ENCODE measurements around the gene MRPL57. TPM values are rescaled to one million over a fixed set of nuclear protein-coding genes. Genes with fewer than 3 reads are reported as not detected.
A peak's percentile ranks its signal among the peaks of the same experiment; 100 is the strongest.

MRPL57 gene
- total RNA-seq, 1 experiment from 2014 or later: 29.4 TPM

DNA sequence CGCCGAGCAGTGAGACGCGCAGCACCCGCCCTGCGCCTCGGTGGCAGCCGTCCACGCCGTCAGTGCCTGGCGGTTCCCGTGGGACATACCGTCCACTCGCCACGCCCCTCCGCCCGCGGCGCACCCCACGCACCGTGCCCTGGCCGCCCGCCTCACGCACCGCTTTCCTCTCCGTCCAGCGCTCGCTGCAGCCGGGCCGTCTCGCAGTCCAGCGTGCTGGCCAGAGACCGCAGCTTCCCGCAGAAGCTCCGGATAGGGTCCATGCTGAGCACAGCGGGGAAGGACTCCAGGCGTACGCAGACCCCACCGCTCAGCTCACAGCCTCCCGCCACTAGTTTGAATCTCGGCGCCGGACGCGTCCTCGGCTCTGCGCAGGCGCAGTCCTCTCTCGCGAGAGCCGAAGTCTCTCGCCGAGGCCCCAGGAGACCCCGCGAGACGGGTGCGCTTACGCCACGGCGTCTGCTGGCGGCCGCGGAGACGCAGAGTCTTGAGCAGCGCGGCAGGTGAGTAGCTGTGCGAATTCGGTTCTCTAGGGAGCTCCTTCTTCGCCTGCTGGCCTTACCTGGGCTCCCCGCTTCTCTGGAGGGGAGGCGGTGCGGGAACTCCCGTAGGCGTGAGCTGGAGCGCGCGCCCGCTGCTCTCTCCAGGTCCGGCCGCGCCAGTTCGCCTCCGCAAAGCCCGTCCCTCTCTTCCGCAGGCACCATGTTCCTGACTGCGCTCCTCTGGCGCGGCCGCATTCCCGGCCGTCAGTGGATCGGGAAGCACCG, at the start of gene MRPL57, which contains the start of gene SKA3 (continued):
- TF ChIP-seq, protein P1, sequence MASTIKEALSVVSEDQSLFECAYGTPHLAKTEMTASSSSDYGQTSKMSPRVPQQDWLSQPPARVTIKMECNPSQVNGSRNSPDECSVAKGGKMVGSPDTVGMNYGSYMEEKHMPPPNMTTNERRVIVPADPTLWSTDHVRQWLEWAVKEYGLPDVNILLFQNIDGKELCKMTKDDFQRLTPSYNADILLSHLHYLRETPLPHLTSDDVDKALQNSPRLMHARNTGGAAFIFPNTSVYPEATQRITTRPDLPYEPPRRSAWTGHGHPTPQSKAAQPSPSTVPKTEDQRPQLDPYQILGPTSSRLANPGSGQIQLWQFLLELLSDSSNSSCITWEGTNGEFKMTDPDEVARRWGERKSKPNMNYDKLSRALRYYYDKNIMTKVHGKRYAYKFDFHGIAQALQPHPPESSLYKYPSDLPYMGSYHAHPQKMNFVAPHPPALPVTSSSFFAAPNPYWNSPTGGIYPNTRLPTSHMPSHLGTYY (CRISPR knock-in tag; IDR thresholded peaks at IDR 0.05): peak; percentile 54; the same call in 1 of the 2 replicates
- TF ChIP-seq, protein P2, sequence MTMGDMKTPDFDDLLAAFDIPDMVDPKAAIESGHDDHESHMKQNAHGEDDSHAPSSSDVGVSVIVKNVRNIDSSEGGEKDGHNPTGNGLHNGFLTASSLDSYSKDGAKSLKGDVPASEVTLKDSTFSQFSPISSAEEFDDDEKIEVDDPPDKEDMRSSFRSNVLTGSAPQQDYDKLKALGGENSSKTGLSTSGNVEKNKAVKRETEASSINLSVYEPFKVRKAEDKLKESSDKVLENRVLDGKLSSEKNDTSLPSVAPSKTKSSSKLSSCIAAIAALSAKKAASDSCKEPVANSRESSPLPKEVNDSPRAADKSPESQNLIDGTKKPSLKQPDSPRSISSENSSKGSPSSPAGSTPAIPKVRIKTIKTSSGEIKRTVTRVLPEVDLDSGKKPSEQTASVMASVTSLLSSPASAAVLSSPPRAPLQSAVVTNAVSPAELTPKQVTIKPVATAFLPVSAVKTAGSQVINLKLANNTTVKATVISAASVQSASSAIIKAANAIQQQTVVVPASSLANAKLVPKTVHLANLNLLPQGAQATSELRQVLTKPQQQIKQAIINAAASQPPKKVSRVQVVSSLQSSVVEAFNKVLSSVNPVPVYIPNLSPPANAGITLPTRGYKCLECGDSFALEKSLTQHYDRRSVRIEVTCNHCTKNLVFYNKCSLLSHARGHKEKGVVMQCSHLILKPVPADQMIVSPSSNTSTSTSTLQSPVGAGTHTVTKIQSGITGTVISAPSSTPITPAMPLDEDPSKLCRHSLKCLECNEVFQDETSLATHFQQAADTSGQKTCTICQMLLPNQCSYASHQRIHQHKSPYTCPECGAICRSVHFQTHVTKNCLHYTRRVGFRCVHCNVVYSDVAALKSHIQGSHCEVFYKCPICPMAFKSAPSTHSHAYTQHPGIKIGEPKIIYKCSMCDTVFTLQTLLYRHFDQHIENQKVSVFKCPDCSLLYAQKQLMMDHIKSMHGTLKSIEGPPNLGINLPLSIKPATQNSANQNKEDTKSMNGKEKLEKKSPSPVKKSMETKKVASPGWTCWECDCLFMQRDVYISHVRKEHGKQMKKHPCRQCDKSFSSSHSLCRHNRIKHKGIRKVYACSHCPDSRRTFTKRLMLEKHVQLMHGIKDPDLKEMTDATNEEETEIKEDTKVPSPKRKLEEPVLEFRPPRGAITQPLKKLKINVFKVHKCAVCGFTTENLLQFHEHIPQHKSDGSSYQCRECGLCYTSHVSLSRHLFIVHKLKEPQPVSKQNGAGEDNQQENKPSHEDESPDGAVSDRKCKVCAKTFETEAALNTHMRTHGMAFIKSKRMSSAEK (CRISPR knock-in tag; IDR thresholded peaks at IDR 0.05; ENCODE audit: borderline replicate concordance): no peak
- TF ChIP-seq, protein P3, sequence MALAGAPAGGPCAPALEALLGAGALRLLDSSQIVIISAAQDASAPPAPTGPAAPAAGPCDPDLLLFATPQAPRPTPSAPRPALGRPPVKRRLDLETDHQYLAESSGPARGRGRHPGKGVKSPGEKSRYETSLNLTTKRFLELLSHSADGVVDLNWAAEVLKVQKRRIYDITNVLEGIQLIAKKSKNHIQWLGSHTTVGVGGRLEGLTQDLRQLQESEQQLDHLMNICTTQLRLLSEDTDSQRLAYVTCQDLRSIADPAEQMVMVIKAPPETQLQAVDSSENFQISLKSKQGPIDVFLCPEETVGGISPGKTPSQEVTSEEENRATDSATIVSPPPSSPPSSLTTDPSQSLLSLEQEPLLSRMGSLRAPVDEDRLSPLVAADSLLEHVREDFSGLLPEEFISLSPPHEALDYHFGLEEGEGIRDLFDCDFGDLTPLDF (CRISPR knock-in tag; IDR thresholded peaks at IDR 0.05): no peak
- TF ChIP-seq ZNF317 (CRISPR knock-in tag; IDR thresholded peaks at IDR 0.05; ENCODE audit: borderline replicate concordance, low read depth) (peak; percentile 52), TEAD4 (CRISPR knock-in tag; IDR thresholded peaks at IDR 0.05) (no peak; the same call in none of the 2 replicates), NFYB (CRISPR knock-in tag; conservative IDR thresholded peaks at IDR 0.05; ENCODE audit: low read depth) (no peak), ZNF671 (CRISPR knock-in tag; IDR thresholded peaks at IDR 0.05) (no peak), RORB (CRISPR knock-in tag; IDR thresholded peaks at IDR 0.05) (no peak), ELF4 (CRISPR knock-in tag; IDR thresholded peaks at IDR 0.05; ENCODE audit: low read depth) (no peak), ETV6 (CRISPR knock-in tag; IDR thresholded peaks at IDR 0.05) (peak; percentile 86; the same call in 1 of the 2 replicates), NR3C1 (CRISPR knock-in tag; conservative IDR thresholded peaks at IDR 0.05; ENCODE audit: low read depth) (peak; percentile 85; the same call in 1 of the 2 replicates), SOX15 (CRISPR knock-in tag; IDR thresholded peaks at IDR 0.05) (no peak), ZBTB21 (CRISPR knock-in tag; IDR thresholded peaks at IDR 0.05; ENCODE audit: borderline replicate concordance) (peak; percentile 84), ZNF263 (CRISPR knock-in tag; IDR thresholded peaks at IDR 0.05; ENCODE audit: low read depth) (peak; percentile 39; the same call in 1 of the 2 replicates), CBFB (CRISPR knock-in tag; IDR thresholded peaks at IDR 0.05; ENCODE audit: low read depth) (peak; percentile 91; the same call in 1 of the 2 replicates)
- TF ChIP-seq, protein P4, sequence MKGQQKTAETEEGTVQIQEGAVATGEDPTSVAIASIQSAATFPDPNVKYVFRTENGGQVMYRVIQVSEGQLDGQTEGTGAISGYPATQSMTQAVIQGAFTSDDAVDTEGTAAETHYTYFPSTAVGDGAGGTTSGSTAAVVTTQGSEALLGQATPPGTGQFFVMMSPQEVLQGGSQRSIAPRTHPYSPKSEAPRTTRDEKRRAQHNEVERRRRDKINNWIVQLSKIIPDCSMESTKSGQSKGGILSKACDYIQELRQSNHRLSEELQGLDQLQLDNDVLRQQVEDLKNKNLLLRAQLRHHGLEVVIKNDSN (CRISPR knock-in tag; IDR thresholded peaks at IDR 0.05): peak; percentile 18; the same call in 1 of the 2 replicates
- TF ChIP-seq, protein P5, sequence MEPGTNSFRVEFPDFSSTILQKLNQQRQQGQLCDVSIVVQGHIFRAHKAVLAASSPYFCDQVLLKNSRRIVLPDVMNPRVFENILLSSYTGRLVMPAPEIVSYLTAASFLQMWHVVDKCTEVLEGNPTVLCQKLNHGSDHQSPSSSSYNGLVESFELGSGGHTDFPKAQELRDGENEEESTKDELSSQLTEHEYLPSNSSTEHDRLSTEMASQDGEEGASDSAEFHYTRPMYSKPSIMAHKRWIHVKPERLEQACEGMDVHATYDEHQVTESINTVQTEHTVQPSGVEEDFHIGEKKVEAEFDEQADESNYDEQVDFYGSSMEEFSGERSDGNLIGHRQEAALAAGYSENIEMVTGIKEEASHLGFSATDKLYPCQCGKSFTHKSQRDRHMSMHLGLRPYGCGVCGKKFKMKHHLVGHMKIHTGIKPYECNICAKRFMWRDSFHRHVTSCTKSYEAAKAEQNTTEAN (CRISPR knock-in tag; IDR thresholded peaks at IDR 0.05): peak; percentile 58; the same call in 1 of the 2 replicates
- TF ChIP-seq, protein P6, sequence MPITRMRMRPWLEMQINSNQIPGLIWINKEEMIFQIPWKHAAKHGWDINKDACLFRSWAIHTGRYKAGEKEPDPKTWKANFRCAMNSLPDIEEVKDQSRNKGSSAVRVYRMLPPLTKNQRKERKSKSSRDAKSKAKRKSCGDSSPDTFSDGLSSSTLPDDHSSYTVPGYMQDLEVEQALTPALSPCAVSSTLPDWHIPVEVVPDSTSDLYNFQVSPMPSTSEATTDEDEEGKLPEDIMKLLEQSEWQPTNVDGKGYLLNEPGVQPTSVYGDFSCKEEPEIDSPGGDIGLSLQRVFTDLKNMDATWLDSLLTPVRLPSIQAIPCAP (CRISPR knock-in tag; IDR thresholded peaks at IDR 0.05): peak; percentile 70; the same call in 1 of the 2 replicates
- TF ChIP-seq, protein P7, sequence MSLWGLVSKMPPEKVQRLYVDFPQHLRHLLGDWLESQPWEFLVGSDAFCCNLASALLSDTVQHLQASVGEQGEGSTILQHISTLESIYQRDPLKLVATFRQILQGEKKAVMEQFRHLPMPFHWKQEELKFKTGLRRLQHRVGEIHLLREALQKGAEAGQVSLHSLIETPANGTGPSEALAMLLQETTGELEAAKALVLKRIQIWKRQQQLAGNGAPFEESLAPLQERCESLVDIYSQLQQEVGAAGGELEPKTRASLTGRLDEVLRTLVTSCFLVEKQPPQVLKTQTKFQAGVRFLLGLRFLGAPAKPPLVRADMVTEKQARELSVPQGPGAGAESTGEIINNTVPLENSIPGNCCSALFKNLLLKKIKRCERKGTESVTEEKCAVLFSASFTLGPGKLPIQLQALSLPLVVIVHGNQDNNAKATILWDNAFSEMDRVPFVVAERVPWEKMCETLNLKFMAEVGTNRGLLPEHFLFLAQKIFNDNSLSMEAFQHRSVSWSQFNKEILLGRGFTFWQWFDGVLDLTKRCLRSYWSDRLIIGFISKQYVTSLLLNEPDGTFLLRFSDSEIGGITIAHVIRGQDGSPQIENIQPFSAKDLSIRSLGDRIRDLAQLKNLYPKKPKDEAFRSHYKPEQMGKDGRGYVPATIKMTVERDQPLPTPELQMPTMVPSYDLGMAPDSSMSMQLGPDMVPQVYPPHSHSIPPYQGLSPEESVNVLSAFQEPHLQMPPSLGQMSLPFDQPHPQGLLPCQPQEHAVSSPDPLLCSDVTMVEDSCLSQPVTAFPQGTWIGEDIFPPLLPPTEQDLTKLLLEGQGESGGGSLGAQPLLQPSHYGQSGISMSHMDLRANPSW (CRISPR knock-in tag; conservative IDR thresholded peaks at IDR 0.05; ENCODE audit: low read depth): peak; percentile 36; the same call in 1 of the 2 replicates
- TF ChIP-seq, protein P8, sequence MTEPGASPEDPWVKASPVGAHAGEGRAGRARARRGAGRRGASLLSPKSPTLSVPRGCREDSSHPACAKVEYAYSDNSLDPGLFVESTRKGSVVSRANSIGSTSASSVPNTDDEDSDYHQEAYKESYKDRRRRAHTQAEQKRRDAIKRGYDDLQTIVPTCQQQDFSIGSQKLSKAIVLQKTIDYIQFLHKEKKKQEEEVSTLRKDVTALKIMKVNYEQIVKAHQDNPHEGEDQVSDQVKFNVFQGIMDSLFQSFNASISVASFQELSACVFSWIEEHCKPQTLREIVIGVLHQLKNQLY (CRISPR knock-in tag; IDR thresholded peaks at IDR 0.05): no peak; the same call in none of the 2 replicates
- TF ChIP-seq, protein P9, sequence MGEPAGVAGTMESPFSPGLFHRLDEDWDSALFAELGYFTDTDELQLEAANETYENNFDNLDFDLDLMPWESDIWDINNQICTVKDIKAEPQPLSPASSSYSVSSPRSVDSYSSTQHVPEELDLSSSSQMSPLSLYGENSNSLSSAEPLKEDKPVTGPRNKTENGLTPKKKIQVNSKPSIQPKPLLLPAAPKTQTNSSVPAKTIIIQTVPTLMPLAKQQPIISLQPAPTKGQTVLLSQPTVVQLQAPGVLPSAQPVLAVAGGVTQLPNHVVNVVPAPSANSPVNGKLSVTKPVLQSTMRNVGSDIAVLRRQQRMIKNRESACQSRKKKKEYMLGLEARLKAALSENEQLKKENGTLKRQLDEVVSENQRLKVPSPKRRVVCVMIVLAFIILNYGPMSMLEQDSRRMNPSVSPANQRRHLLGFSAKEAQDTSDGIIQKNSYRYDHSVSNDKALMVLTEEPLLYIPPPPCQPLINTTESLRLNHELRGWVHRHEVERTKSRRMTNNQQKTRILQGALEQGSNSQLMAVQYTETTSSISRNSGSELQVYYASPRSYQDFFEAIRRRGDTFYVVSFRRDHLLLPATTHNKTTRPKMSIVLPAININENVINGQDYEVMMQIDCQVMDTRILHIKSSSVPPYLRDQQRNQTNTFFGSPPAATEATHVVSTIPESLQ (CRISPR knock-in tag; IDR thresholded peaks at IDR 0.05): no peak

Data from WTC11 (cell line).